Transverse colon (tissue), 4 donors: ENCODE data around the gene PARL.

Experiments used
- CTCF ChIP-seq, 5 experiments: fragments of 200-600 bp in 3 of 5; fragments of 450-650 bp in 2 of 5; sonication (generic) in 3 of 5; IDR thresholded peaks; 1 replicate in 2 of 5; 2 replicates in 3 of 5; pipeline ENCODE4 v1.5.1; 2016 to 2017; ENCODE audit warnings: antibody characterized with exemption in 5 of 5, inconsistent platforms in 3 of 5, mild to moderate bottlenecking in 2 of 5, moderate library complexity in 1 of 5
- POLR2AphosphoS5 ChIP-seq, 3 donors: sonication (generic); formaldehyde crosslinking; IDR thresholded peaks; one replicate each; pipeline ENCODE4 v1.6.1; 2016; ENCODE audit warnings: antibody characterized with exemption in 3 of 3

- no peak for TF ChIP-seq CTCF (IDR thresholded peaks at IDR 0.05)
- no peak for TF ChIP-seq POLR2AphosphoS5 (IDR thresholded peaks at IDR 0.05)
These were observed 40.3 kb upstream of the PARL start for GRCh38 chr3:183924956-183925355.
